Fibroblast of lung (primary cell): ENCODE measurements around the gene PALB2.

Experiments used
- CTCF ChIP-seq, 2 donors: IDR thresholded peaks in 1 of 2; conservative IDR thresholded peaks in 1 of 2; 1 replicate in 1 of 2; 2 replicates in 1 of 2; pipeline ENCODE4 v1.5.1; 2011 to 2012; ENCODE audit warnings: low read length in 2 of 2, control low read depth in 1 of 2, inconsistent platforms in 1 of 2, low read depth in 1 of 2, mild to moderate bottlenecking in 1 of 2
- EZH2 ChIP-seq: IDR thresholded peaks from 2 replicates; pipeline ENCODE4 v1.5.1; 2012; ENCODE audit warnings: low read length, control low read depth, mild to moderate bottlenecking; ENCODE audit errors: missing control alignments

DNA sequence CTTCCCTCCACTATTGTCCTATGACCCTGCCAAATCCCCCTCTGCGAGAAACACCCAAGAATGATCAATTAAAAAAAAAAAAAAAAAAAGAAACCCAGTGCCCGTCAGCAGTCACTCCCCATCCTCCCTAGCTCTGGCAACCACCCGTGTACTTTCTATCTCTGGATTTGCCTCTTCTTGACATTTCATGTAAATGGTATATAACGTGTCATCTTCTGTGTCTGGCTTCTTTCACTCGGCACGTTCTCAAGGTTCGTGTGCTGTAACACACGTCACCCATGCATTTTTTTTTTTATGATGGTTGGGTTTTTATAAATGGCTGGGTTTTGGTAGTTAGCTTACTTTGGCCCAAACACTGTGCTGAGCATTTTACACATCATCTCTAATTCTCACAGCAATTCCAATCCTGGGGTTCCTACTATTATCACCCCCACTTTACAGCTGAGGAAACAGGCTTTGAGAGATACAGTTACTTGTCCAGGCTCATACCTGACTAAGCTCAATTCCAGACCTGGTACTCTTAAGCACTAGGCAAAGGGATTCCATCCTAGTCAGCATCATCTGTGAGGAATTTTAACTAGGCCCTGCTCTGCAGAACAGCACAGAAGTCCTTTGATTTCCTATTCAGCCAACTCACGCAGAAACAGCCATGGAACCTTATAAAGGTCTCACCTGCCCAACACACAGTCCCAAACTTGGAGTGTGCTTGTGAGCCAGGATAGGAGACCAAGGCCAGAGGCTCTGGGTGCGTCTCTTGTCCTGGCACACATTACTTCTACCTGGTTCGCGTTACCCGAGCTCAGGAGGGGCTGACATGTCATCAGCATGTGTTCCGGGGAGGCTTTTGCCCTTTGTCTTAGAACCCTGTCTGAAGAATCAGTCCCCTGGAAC lies 56.7 kb downstream of the PALB2 start:
- TF ChIP-seq CTCF (conservative IDR thresholded peaks at IDR 0.05 in 1 of 2, IDR thresholded peaks at IDR 0.05 in 1 of 2; ENCODE audit: low read depth in 1 of 2, low read length in 2 of 2) = no peak
- no peak for TF ChIP-seq EZH2
